ENCODE measurements around the gene SLC16A9.
"Not testable (repeated sequence)": the region's sequence is repeated elsewhere in the genome, so short reads cannot be mapped to it uniquely, and the experiment has no call there.

The SLC16A9 gene

DNA sequence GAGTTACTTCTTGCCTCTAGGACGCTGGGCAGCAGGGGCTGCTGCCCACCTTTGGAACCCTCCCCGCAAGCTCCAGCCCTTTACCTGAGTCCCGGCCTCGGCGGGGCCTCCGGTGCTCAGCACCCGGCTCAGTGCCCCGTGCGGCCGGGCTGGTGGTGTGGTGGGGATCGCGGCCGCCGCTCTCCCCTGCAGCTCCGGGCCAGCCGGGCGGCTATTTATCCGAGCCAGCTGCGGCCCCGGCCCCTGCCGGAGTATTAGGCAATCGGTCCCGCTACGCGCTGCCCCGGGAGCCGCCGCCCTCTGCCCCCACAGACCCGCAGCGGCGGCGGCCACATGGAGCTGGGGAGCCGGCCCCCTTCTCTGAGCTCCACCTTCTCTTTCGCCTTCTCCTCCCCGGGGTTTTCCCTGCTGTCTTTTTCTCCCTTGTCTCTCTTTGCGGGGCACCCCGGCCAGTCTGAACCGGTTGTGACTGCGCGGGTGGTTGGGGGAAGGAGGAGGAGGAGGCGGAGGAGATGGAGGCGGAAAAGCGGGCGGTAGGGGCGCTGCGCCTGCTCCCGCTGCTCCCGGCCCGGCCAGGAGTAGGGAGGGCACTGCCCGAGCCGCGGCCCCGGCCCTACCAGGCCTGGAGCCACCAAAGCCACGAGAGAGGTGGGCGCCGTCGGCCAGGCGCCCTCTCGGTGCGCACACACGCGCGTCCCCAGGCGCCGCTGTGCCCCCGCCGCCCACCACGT, at the start of gene SLC16A9:
Gene SLC16A9 (minus strand): TSS at position 456 of the 731 bp plus-strand sequence. CDS start 25,559 bp downstream, outside the sequence.
- no peak for DNase-seq (ENCODE audit: low spot score)

DNA sequence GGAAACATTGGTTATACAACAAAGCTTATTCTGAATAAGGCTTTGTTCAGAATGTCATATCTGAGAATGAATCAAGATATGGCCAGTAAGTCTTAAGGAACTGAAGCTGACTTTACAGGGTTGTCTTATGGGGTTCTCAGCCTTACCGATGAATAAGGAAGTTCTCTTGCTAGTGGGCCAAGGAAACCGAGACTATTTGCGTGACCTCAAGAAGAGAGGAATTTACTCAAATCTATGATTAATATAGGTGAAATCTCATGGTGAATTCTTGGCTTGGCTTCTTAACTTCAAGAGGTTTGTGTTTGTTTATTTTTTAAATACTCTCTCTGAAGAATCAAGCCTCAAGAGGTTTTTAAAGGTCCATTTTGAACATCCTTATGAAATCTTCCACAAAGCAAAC, 48.3 kb upstream of the SLC16A9 start:
- no peak for DNase-seq (ENCODE audit: low spot score)

DNA sequence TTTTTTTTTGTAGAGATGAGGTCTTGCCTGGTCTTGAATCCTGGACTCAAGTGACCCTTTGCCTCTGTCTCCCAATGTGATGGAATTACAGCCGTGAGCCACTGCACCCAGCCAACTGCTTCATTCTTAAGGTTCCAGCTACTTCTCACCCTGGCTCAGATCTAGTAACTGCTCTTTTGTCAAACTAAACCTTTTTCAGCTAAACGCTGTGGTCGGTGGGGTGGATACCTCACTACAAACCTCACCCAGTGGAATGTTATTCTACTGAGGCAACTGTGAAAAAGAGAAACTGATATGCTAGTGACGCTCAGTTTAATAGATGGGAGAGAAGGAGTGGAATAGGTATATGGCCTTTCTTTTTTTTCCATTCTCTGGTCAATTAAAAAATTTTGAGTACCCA, 45.3 kb upstream of the SLC16A9 start:
- DNase-seq (ENCODE audit: low spot score): no peak

GRCh38 chr10:59753267-59753666, 43.6 kb upstream of the SLC16A9 start, which contains the start of gene MRLN:
TSS of gene MRLN (minus strand) at chr10:59753455.
- no peak for DNase-seq (ENCODE audit: low spot score)

- no peak for DNase-seq (ENCODE audit: low spot score)
Observed at GRCh38 chr10:59752278-59752940, 42.8 kb upstream of the SLC16A9 start.

DNA sequence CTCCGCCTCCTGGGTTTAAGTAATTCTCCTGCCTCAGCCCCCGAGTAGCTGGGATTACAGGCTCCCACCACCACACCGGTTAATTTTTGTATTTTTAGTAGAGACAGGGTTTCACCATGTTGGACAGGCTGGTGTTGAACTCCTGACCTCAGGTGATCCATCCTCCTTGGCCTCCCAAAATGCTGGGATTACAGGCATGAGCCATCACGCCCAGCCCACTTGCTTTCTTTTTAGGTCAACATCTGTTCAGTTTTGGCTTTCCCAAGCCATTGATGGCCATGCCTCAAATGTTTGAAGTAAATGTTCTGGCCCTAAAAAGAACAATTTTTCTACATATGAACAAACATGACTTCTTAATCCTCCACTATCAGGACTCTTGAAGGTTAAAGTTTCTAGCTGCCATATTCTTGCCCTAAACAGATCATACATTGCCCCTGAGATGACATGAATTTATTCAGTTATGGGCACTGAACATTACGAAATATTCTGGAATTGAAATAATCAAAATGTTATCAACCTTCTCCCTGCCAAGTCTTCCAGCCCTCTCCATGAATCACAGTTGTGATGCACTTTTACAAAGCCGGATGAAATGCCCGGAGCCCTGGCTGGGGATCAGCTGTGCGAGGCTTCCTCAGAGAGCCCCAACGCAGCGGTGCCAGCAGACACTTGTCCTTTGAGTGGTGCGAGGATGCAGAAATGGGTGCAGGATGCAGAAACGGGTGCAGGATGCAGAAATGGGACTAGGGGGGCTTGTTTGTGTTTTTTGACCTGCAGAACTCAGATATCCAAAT, 40.7 kb upstream of the SLC16A9 start:
- DNase-seq (ENCODE audit: low spot score): no peak

DNA sequence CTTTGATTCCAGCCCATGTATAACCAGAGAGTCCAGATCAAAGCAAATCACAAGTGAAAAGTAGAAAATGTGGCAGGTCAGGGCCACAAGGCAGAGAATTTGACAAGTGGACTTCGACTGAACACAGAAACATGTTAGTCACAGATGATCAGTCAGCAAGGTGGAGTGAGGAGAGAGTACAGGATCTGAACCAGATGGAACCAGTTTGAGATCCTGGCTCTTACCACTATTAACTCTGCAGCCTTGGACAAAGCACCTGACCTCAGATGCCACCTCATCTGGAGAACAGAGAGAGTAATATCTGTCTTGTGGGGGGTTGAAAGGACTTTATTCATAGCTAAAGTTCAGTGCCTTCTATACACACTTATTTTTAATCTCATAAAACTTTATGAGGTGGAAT, 39.2 kb upstream of the SLC16A9 start:
- no peak for DNase-seq (ENCODE audit: low spot score)

DNA sequence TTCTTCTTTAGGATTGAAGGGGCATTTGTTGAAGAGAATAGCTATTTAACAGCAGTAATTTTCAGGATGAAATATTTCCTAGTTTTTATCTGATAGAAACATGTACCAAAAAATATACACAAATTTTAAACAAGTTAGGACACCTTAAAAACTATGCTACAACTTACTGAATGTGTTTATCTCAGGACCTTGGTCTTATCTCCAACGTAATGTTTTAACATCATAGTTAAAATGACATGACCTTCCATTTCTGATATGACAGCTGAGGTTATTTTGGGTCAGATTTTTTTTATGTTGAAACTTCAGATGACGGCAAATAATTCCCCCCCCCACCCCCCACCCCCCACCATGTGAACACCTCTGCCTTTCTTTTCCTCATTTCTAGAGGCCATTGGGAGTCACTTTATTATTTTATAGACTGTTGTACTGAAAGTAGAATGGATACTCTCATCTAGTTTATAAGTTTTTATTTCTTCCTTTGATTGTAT, 35.6 kb upstream of the SLC16A9 start:
- no peak for DNase-seq (ENCODE audit: low spot score)

DNA sequence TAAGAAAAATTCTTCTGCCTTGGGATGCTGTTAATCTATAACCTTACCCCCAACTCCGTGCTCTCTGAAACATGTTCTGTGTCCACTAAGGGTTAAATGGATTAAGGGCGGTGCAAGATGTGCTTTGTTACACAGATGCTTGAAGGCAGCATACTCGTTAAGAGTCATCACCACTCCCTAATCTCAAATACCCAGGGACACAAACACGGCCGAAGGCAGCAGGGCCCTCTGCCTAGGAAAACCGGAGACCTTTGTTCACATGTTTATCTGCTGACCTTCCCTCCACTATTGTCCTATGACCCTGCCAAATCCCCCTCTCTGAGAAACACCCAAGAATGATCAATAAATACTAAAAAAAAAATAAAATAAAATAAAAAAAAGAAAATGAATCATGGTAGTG, 35.1 kb upstream of the SLC16A9 start:
- DNase-seq (ENCODE audit: low spot score): not testable (repeated sequence)

- not testable (repeated sequence) for DNase-seq (ENCODE audit: low spot score)
Observed at GRCh38 chr10:59744156-59744555, 34.5 kb upstream of the SLC16A9 start.

DNA sequence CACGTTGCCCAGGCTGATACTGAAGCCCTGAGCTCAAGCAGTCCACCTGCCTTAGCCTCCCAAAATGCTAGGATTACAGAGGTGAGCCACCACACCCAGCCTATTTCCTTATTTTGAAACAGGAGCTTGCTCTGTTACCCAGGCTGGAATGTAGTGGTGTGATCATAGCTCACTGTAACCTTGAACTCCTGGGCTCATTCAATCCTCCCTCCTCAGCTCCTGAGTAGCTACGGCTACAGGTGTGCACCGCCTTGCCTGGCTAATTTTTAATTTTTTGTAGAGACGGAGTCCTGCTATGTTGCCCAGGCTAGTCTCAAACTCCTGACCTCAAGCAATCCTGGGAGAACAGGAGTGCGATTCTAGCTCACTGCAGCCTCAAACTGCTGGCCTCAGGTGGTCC, 31.9 kb upstream of the SLC16A9 start:
- DNase-seq (ENCODE audit: low spot score): no peak

DNA sequence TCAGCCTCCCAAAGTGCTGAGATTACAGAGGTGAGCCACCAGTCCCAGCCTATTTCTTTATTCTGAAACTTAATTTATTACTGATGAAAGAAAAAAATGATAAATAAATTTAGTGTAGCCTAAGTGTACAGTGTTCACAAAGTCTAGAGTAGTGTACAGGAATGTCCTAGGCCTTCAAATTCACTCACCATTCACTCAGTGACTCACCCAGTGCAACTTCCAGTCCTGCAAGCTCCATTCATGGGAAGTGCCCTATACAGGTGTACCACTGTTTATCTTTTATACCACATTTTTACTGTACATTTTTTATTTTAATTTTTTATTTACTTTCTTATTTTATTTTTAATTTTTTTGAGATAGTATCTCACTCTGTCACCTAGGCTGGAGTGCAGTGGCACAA, 31.4 kb upstream of the SLC16A9 start:
- no peak for DNase-seq (ENCODE audit: low spot score)

- no peak for DNase-seq (ENCODE audit: low spot score)
Observed at GRCh38 chr10:59736749-59737148, 27.1 kb upstream of the SLC16A9 start.

GRCh38 chr10:59735296-59735695, 25.6 kb upstream of the SLC16A9 start:
- DNase-seq (ENCODE audit: low spot score): no peak

DNA sequence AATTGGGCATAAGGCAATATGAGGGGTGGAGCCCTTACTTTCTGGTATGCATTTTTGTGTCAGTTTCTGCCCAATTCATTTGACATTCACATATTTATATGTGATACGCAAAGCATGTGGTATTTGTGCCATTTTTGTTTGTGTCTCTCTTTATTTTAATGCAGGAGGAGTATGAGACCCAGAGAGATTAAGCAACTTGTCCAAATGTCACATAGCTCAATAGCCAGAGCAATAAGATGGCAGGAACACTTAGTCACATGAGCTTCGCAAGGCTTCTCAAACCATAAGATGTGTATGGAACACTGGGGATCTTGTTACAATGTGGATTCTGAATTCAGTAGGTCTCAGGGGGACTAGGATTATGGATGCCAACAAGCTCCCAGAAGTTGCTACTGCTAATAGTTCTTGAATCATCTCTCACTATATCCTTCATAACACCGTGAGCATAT, 24.4 kb upstream of the SLC16A9 start:
- no peak for DNase-seq (ENCODE audit: low spot score)

- DNase-seq (ENCODE audit: low spot score): not testable (repeated sequence)
Observed at GRCh38 chr10:59733321-59734013, 23.8 kb upstream of the SLC16A9 start.

DNA sequence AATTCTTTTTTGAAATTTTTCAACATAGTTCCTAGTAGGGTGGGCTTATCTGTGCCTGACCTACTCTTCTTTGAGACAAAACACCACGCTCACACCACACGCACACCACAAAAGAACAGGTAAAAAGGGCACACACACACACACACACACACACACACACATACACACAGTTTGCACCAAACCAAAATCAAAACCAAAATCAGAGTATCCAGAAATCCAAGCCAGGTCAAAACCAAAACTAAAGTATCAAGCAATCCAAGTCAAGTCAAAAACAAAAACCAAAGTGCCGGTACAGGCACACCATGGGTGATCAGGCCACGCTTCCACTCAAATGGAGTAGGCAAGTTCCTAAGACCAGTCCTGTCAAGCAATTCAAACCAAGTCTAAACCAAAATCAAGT, 23.2 kb upstream of the SLC16A9 start:
- DNase-seq (ENCODE audit: low spot score): not testable (repeated sequence)

DNA sequence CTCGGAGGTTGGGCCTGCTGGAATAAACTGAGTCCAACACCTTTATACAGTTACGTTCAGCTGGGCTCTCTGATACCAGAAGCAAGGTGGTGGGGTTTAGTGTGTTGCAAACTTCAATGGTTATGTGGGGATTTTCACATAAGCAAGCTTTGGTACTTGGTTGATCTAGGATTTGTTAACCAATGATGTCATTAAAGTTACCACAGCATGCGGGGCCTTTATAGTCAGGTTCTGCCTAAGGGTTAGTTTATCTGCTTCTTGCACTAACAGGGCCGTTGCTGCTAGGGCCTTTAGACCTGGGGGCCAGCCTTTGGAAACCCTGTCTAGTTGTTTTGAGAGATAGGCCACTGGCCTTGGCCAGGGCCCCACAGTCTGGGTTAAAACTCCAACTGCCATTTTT, 19.5 kb upstream of the SLC16A9 start:
- DNase-seq (ENCODE audit: low spot score): not testable (repeated sequence)

DNA sequence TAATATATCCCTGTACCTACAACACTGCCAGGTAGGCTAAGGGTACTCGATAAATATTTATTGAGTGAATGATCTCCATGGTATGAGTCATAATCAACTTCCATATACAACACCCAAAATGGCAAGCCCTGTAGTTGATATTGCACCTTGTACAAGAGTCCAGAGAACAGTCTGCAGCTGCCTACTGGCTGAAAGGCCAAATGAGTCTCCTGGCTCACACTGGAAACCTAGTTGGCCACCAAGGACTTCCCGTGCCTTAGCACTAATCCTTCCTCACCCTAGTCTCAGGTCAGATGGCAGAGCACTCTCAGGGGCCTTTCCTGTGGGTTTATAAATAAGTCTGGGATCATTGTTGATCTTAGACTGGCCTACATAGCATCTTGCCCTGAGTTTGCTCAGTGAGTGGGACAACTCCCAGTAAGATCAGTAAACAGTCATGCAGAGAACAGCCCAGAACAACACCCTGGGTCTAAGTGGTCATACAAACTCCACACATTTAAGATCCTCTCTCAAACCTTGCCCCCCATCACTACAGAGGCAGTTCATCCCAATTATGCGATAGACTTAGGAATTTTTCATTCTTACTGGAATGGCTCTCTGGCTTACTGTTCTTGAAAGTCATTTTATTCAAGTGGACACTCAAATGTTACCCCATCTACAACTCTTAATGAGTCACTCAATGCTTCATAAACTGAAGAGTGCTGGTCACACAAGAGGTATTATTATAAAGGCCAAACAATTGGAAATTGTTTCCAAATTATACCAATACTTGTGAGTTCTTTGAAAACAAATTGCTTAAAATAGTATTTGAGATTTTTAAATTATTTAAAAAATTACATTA, 14.7 kb upstream of the SLC16A9 start:
- DNase-seq (ENCODE audit: low spot score): no peak

GRCh38 chr10:59720377-59720776, 10.7 kb upstream of the SLC16A9 start:
- no peak for DNase-seq (ENCODE audit: low spot score)

- DNase-seq (ENCODE audit: low spot score): no peak
Observed at GRCh38 chr10:59719374-59719773, 9.7 kb upstream of the SLC16A9 start.
